Measurements from ENCODE around the gene FLCN.

Gene FLCN

GRCh38 chr17:17204635-17205231, 32.2 kb downstream of the FLCN start:
- ChIA-PET CTCF (no interaction called here), POLR2A (ENCODE audit: low non-redundant PET) (no interaction called here)
- peak overlapping the region; percentile 87 for H3K27ac ChIP-seq
- no peak for DNase-seq (ENCODE audit: low spot score)
- no peak for TF ChIP-seq CTCF (conservative IDR thresholded peaks at IDR 0.05; ENCODE audit: low read depth)

DNA sequence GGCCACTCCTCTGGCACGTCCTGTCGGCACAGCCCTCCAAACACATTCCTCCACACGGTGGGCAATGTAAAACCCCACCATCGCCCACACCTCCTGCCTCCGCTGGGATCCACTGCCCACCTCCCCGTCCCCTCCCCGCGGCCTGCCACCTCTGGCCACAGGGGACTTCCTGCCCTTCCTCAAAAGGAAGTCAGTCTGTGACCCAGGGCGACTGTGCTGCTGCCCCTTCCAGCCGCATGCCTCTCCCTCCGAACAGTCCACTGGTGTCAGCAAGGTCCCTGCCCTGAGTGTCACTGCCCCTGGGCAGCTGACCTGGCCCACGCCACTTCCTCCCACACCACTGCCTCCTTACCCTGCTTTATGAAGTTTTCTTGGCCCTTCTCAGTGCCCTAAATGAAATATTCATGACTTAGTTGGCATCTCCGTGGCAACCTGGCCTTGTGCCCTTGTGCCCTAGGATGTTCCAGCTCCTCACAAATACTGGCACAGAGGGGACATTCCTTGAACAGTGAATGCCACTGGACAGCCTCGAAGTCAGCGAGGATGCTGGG, 32.9 kb downstream of the FLCN start:
- H3K27ac ChIP-seq: peak overlapping the region; percentile 87
- ChIA-PET POLR2A (ENCODE audit: low non-redundant PET) (interaction anchor here (0.6 kb wide), 1 partner anchor 33 kb away, joined by 3 read pairs; the partner anchor contains the start of gene FLCN), CTCF (no interaction called here)
- DNase-seq (ENCODE audit: low spot score): no peak
- no peak for TF ChIP-seq CTCF (conservative IDR thresholded peaks at IDR 0.05; ENCODE audit: low read depth)

DNA sequence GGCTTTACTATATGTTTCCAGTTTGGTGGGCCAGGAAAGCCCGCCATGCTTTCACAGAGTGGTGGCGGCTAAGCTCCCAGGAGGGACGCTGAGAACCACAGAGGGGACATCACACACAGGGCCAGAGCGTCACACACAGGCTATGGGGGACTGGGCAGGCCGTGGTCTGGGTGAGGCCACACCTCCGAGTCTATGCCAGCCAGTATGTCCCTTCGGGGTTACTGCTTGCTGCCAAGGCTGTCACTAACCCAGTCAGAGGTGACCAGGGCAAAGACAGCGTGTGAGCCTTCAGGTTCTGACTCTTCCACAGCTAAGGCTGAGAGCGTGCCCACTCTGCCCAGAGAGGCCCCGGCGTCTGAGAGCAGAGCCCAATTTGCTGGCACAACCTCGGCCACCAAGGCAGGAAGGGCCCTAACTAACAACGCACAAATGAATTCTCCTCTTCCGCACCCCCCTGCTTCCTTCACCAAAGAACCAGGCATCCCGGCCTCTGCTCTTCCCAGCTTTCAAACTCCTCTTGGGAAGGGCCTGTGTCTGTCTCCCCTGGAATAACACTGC, 33.7 kb downstream of the FLCN start:
- ChIA-PET CTCF (no interaction called here), POLR2A (ENCODE audit: low non-redundant PET) (no interaction called here)
- no peak for DNase-seq (ENCODE audit: low spot score)
- peak overlapping the region; percentile 87; the same call in 1 of the 2 replicates for H3K27ac ChIP-seq
- TF ChIP-seq CTCF (conservative IDR thresholded peaks at IDR 0.05; ENCODE audit: low read depth): no peak

DNA sequence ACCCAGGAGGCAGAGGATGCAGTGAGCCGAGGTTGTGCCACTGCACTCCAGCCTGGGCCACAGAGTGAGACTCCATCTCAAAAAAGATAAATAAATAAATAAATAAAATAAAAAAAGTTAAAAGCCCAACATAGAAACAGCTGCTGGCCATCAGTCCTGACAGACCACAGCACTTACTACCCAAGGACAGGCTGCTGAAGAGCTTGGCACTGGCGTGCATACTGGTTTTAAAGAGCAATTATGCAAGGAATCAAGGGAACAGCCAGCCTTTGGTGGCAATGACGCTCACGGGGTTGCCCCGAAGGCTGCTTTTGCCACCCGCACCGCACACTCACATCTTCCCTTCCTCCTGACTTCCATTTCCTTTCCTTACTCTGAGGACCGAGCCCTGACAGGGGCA, 35.1 kb downstream of the FLCN start:
- CTCF ChIA-PET: interaction anchor here (0.6 kb wide), 1 partner anchor 49 kb away, joined by 6 read pairs; no protein-coding TSS in a partner anchor
- no peak for DNase-seq (ENCODE audit: low spot score)
- POLR2A ChIA-PET (ENCODE audit: low non-redundant PET): no interaction called here

DNA sequence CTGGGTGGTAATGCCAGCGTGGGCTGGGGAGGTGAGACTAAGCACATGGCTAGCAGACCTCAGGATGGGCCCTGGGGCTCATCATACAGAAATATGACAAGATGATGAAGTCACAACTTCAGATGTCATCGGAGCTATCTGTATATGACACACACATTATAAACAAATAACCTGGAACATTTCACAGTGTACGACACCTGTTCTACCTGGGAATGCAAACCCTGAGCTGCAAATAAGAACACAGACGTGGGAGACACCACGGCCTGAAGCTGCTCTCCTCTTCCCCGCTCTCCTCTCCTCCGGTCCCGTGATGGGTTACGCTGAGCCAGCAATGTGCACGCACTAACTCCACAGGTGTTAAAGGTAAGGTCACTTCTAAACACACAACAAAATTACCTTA, 35.7 kb downstream of the FLCN start:
- ChIA-PET CTCF (interaction anchor here (0.8 kb wide), 1 partner anchor 18 kb away, joined by 5 read pairs; no protein-coding TSS in a partner anchor), POLR2A (ENCODE audit: low non-redundant PET) (interaction anchor here (0.7 kb wide), 1 partner anchor 10 kb away, joined by 6 read pairs; no protein-coding TSS in a partner anchor)
- TF ChIP-seq CTCF (conservative IDR thresholded peaks at IDR 0.05; ENCODE audit: low read depth): no peak
- no peak overlapping the region for H3K27ac ChIP-seq
- DNase-seq (ENCODE audit: low spot score): no peak

More for the DNA sequence above, 35.1 kb downstream of the FLCN start:
- TF ChIP-seq CTCF (conservative IDR thresholded peaks at IDR 0.05; ENCODE audit: low read depth): no peak
- no peak overlapping the region for H3K27ac ChIP-seq

- TF ChIP-seq CTCF (conservative IDR thresholded peaks at IDR 0.05; ENCODE audit: low read depth): no peak
- no peak for DNase-seq (ENCODE audit: low spot score)
- POLR2A ChIA-PET (ENCODE audit: low non-redundant PET): interaction anchor here (0.7 kb wide), 1 partner anchor 9 kb away, joined by 6 read pairs; no protein-coding TSS in a partner anchor
- no peak overlapping the region for H3K27ac ChIP-seq
- CTCF ChIA-PET: interaction anchor here (0.6 to 0.9 kb wide), 3 partner anchors 17 to 541 kb away, joined by 3 to 5 read pairs (median 5); no protein-coding TSS in a partner anchor
Observed at GRCh38 chr17:17200831-17201230, 36.1 kb downstream of the FLCN start.
